ENCODE results near the gene GDNF. TPM values are rescaled to one million over a fixed set of nuclear protein-coding genes. Genes with fewer than 3 reads are reported as not detected.

The GDNF gene
- total RNA-seq, 1 experiment from 2014 or later, result 0.85 TPM

DNA sequence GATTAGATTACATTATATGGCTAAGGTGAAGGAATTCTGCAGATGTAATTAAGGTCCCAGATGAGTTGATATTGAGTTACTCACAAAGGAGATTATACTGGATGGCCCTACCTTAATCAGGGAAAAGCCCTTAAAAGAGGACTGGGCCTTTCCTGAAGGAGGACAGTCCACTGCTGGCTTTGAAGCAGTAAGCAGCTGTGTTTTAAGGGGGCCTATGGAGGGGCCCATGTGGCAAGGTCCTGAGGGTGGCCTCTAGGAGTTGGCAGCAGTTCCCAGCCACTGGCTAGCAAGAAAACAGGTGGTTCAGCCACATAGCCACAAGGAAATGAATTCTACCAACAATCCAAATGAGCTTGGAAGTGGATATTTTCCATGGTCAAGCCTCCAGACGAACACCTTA lies 36.4 kb upstream of the GDNF start:
- POLR2A ChIA-PET (ENCODE audit: unreplicated experiment), result no interaction called here
- BruUV-seq (replicated peaks), result no TSS peak
- H3K27me3 ChIP-seq (ENCODE audit: insufficient read depth, low read depth), result no peaks in the 10 kb centered on the region
- intact Hi-C loops (cut with micrococcal nuclease; ENCODE audit: unreplicated experiment), result no loop called here
- H3K27ac ChIP-seq, result no peak overlapping the region
- H3K4me3 ChIP-seq, result no peak overlapping the region
- CTCF ChIA-PET, result no interaction called here
- DNase-seq, result no peak
- H3F3A ChIP-seq (ENCODE audit: insufficient read depth, low read depth), result no peaks in the 10 kb centered on the region
- H3K9me2 ChIP-seq (ENCODE audit: insufficient read depth), result no peaks in the 10 kb centered on the region
- TF ChIP-seq CTCF (conservative IDR thresholded peaks at IDR 0.05), result no peak
- H3K4me2 ChIP-seq, result no peak overlapping the region
- no peak overlapping the region for H2AFZ ChIP-seq
- no peaks in the 10 kb centered on the region for H4K20me1 ChIP-seq (ENCODE audit: insufficient read depth)
- no peaks in the 10 kb centered on the region for H3K36me3 ChIP-seq (ENCODE audit: low read depth)
- H3K9me3 ChIP-seq (ENCODE audit: insufficient read depth, low read depth), result 0 out of 2 replicates have a peak, but pooled peaks cover under 1% of the 10 kb centered on the region
- no peaks in the 10 kb centered on the region for H3K79me2 ChIP-seq (ENCODE audit: low read depth)
- no peaks in the 10 kb centered on the region for H3K4me1 ChIP-seq (replicated peaks; ENCODE audit: insufficient read depth)

- Histone ChIP-seq H3K27ac (no peak overlapping the region), H2AFZ (no peak overlapping the region)
These were observed 35.4 kb upstream of the GDNF start for GRCh38 chr5:37875051-37875787.

DNA sequence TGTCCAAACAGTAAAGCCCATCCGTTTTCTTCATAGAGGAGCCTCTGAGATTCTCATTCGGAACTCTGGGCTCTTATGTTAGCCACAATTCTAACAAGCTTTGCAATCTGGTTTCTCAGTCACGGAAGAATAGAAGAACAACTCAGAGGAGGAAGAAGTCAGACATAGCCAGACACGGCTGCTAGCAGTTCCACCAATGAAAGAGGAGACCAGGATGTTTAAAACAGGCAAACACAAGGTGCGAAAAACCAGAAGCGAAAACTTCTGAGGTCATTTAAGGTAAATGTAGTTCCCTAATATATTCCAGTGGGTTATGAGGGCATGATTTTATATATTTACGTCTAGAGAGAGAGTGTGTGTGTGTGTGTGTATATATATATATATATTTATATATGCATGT lies 34.1 kb upstream of the GDNF start:
- ChIA-PET CTCF (no interaction called here), POLR2A (ENCODE audit: unreplicated experiment) (no interaction called here)
- H3K4me2 ChIP-seq, result no peak overlapping the region
- TF ChIP-seq CTCF (conservative IDR thresholded peaks at IDR 0.05) (no peak), EZH2 (IDR thresholded peaks at IDR 0.05; ENCODE audit: low read depth) (no peak)
- DNase-seq, result no peak
- no peaks in the 10 kb centered on the region for H3K79me2 ChIP-seq (ENCODE audit: low read depth)
- H3K4me1 ChIP-seq (replicated peaks; ENCODE audit: insufficient read depth), result no peaks in the 10 kb centered on the region
- no peaks in the 10 kb centered on the region for H3K9me2 ChIP-seq (ENCODE audit: insufficient read depth)
- no peak overlapping the region for H3K27ac ChIP-seq
- H3K36me3 ChIP-seq (ENCODE audit: low read depth), result no peaks in the 10 kb centered on the region
- H3K27me3 ChIP-seq (ENCODE audit: insufficient read depth, low read depth), result no peaks in the 10 kb centered on the region
- no peaks in the 10 kb centered on the region for H3K9me3 ChIP-seq (ENCODE audit: insufficient read depth, low read depth)
- intact Hi-C loops (cut with micrococcal nuclease; ENCODE audit: unreplicated experiment), result no loop called here
- H4K20me1 ChIP-seq (ENCODE audit: insufficient read depth), result no peaks in the 10 kb centered on the region
- no peak overlapping the region for H2AFZ ChIP-seq
- no peak overlapping the region for H3K4me3 ChIP-seq
- H3F3A ChIP-seq (ENCODE audit: insufficient read depth, low read depth), result no peaks in the 10 kb centered on the region
- BruUV-seq (replicated peaks), result no TSS peak

More at GRCh38 chr5:37875051-37875787, 35.4 kb upstream of the GDNF start:
- intact Hi-C loops (cut with micrococcal nuclease; ENCODE audit: unreplicated experiment), result no loop called here
- POLR2A ChIA-PET (ENCODE audit: unreplicated experiment), result no interaction called here
- no peaks in the 10 kb centered on the region for H3K36me3 ChIP-seq (ENCODE audit: low read depth)
- DNase-seq, result no peak
- no peak for TF ChIP-seq CTCF (conservative IDR thresholded peaks at IDR 0.05)
- TF ChIP-seq EZH2 (IDR thresholded peaks at IDR 0.05; ENCODE audit: low read depth), result no peak
- H3F3A ChIP-seq (ENCODE audit: insufficient read depth, low read depth), result no peaks in the 10 kb centered on the region
- H3K9me2 ChIP-seq (ENCODE audit: insufficient read depth), result no peaks in the 10 kb centered on the region
- H3K9me3 ChIP-seq (ENCODE audit: insufficient read depth, low read depth), result no peaks in the 10 kb centered on the region
- no peaks in the 10 kb centered on the region for H3K27me3 ChIP-seq (ENCODE audit: insufficient read depth, low read depth)
- H4K20me1 ChIP-seq (ENCODE audit: insufficient read depth), result no peaks in the 10 kb centered on the region
- no peak overlapping the region for H3K4me3 ChIP-seq
- H3K4me2 ChIP-seq, result no peak overlapping the region
- H3K4me1 ChIP-seq (replicated peaks; ENCODE audit: insufficient read depth), result no peaks in the 10 kb centered on the region
- BruUV-seq (replicated peaks), result no TSS peak
- H3K79me2 ChIP-seq (ENCODE audit: low read depth), result no peaks in the 10 kb centered on the region
- CTCF ChIA-PET, result no interaction called here
